Effector memory CD4-positive, alpha-beta T cell (primary cell): ENCODE data around the gene VWA8.

Source experiments
- DNase-seq, 3 donors: peaks; one replicate each; pipeline ENCODE4 v3.0.0-alpha.2; 2020
- H3K27ac ChIP-seq: 2 replicates; pipeline ENCODE4 v1.7.0; 2013; ENCODE audit warnings: mild to moderate bottlenecking, low read length, moderate library complexity; ENCODE audit not compliant: insufficient read depth, poor library complexity, severe bottlenecking
- H3K27me3 ChIP-seq: replicated peaks from 2 replicates; pipeline ENCODE4 v1.7.0; 2013; ENCODE audit warnings: mild to moderate bottlenecking, low read length; ENCODE audit not compliant: insufficient read depth, control insufficient read depth, poor library complexity, severe bottlenecking
- H3K36me3 ChIP-seq: 2 replicates; pipeline ENCODE4 v1.7.0; 2013; ENCODE audit warnings: mild to moderate bottlenecking, low read length, moderate library complexity; ENCODE audit not compliant: control insufficient read depth, insufficient read depth
- H3K4me1 ChIP-seq: 2 replicates; pipeline ENCODE4 v1.7.0; 2013; ENCODE audit warnings: low read length, mild to moderate bottlenecking; ENCODE audit not compliant: control insufficient read depth, insufficient read depth, poor library complexity, severe bottlenecking
- H3K4me3 ChIP-seq: 2 replicates; pipeline ENCODE4 v1.7.0; 2013; ENCODE audit warnings: low read length, low read depth, mild to moderate bottlenecking; ENCODE audit not compliant: insufficient read depth, poor library complexity, severe bottlenecking
- H3K9me3 ChIP-seq: 2 replicates; pipeline ENCODE4 v1.7.0; 2013; ENCODE audit warnings: mild to moderate bottlenecking, low read length, moderate library complexity; ENCODE audit not compliant: control insufficient read depth

VWA8 gene

GRCh38 chr13:41766439-41766838 is 194.5 kb downstream of the VWA8 start:
- no peaks in the 10 kb centered on the region for H3K27me3 ChIP-seq
- peaks cover 8% of the 10 kb centered on the region for H3K36me3 ChIP-seq
- DNase-seq = no peak

GRCh38 chr13:41765813-41766212 is 195.1 kb downstream of the VWA8 start:
- Histone ChIP-seq H3K27me3 (no peaks in the 10 kb centered on the region), H3K27ac (no peak overlapping the region)

More at GRCh38 chr13:41766439-41766838, 194.5 kb downstream of the VWA8 start:
- Histone ChIP-seq H3K27ac (no peak overlapping the region), H3K4me1 (no peaks in the 10 kb centered on the region), H3K9me3 (no peaks in the 10 kb centered on the region), H3K4me3 (no peak overlapping the region)

GRCh38 chr13:41765020-41765419 is 195.9 kb downstream of the VWA8 start:
- Histone ChIP-seq H3K27me3 (no peaks in the 10 kb centered on the region), H3K36me3 (peaks cover 13% of the 10 kb centered on the region), H3K27ac (no peak overlapping the region), H3K4me3 (no peak overlapping the region), H3K4me1 (no peaks in the 10 kb centered on the region), H3K9me3 (no peaks in the 10 kb centered on the region)
- DNase-seq = no peak

More at GRCh38 chr13:41765813-41766212, 195.1 kb downstream of the VWA8 start:
- Histone ChIP-seq H3K9me3 (no peaks in the 10 kb centered on the region), H3K4me1 (no peaks in the 10 kb centered on the region), H3K4me3 (no peak overlapping the region), H3K36me3 (peaks cover 8% of the 10 kb centered on the region)
- DNase-seq = no peak

DNA sequence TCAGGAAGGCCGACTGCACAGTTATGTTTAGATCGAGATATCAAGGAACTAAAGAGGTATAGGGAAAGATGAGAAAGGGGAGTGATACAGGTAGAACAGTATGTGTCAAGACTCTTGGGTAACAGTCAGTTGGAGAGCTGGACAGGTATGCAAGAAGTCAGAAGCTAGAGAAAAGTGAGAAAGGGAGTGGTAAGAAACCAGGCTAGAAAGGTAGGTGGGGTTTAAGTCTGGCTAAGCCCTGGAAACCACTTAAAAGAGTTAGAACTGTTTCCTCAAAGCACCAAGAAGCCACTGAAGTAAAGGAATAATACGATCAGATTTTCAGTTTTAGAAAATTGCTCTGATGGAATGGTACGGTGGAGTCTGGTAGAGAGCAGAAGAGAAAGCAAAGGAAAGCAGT is 196.4 kb downstream of the VWA8 start:
- Histone ChIP-seq H3K4me3 (no peak overlapping the region), H3K27me3 (no peaks in the 10 kb centered on the region), H3K9me3 (no peaks in the 10 kb centered on the region), H3K36me3 (peaks cover 13% of the 10 kb centered on the region), H3K4me1 (no peaks in the 10 kb centered on the region), H3K27ac (no peak overlapping the region)
- no peak for DNase-seq

DNA sequence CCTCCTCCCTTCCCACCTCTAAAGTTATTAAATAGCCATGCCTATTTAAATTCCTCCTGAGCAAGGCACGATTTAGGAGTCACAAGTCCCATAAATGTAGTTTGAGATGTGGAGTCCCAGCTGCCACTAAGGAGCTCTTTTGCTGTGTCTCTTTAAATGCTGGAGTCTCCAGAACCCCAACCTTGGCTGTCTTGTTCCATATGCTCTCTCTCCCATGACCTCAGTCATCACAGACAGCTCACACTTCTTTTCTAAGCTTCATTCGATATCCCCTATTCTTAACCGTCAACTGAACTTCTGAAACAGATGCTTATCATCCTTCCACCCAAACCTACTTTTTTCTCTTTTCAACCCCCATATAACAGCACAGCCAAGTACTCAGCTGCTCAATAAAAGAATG is 197.1 kb downstream of the VWA8 start:
- no peak for DNase-seq

GRCh38 chr13:41762796-41763195 is 198.1 kb downstream of the VWA8 start:
- H3K4me1 ChIP-seq = no peaks in the 10 kb centered on the region
- no peaks in the 10 kb centered on the region for H3K27me3 ChIP-seq
- H3K36me3 ChIP-seq = peaks cover 13% of the 10 kb centered on the region
- H3K4me3 ChIP-seq = no peak overlapping the region
- DNase-seq = no peak
- H3K27ac ChIP-seq = no peak overlapping the region
- H3K9me3 ChIP-seq = no peaks in the 10 kb centered on the region

More for the DNA sequence above, 197.1 kb downstream of the VWA8 start:
- Histone ChIP-seq H3K36me3 (peaks cover 13% of the 10 kb centered on the region), H3K27me3 (no peaks in the 10 kb centered on the region), H3K4me3 (no peak overlapping the region), H3K27ac (no peak overlapping the region), H3K9me3 (no peaks in the 10 kb centered on the region), H3K4me1 (no peaks in the 10 kb centered on the region)

DNA sequence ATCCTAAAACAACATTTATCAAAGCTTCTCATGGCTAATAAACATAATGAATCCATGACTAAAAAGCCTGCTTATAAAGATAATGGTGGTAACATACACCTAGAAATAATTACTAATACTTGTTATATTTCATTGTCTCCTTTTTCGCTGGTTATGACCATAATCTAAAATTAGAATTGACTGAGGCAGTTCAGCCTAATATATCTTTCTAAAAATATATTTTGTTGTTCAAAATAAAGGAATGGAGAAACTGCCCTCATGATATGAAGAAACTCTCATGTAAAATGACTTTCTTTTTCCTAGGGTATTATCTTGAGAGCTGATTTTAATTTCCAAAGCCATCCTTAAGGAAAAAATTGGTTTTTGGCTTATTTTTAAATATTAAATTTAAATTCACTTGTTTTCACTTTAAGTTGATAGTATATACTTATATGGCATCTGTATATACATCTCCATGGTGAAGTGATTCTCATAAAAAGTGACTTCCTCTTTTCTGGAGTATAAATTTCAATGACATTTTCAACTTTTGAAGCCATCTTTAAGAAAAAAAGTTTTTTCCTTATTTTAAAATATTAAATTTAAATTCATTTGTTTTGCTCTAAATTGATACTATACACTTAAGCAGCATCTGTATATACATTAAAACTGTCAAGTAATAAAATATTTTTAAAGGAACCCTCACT is 204.6 kb downstream of the VWA8 start:
- H3K27ac ChIP-seq = no peak overlapping the region
- H3K27me3 ChIP-seq = no peaks in the 10 kb centered on the region
- no peaks in the 10 kb centered on the region for H3K4me1 ChIP-seq
- no peak for DNase-seq
- peaks cover 12% of the 10 kb centered on the region for H3K36me3 ChIP-seq
- H3K4me3 ChIP-seq = no peak overlapping the region
- H3K9me3 ChIP-seq = no peaks in the 10 kb centered on the region

DNA sequence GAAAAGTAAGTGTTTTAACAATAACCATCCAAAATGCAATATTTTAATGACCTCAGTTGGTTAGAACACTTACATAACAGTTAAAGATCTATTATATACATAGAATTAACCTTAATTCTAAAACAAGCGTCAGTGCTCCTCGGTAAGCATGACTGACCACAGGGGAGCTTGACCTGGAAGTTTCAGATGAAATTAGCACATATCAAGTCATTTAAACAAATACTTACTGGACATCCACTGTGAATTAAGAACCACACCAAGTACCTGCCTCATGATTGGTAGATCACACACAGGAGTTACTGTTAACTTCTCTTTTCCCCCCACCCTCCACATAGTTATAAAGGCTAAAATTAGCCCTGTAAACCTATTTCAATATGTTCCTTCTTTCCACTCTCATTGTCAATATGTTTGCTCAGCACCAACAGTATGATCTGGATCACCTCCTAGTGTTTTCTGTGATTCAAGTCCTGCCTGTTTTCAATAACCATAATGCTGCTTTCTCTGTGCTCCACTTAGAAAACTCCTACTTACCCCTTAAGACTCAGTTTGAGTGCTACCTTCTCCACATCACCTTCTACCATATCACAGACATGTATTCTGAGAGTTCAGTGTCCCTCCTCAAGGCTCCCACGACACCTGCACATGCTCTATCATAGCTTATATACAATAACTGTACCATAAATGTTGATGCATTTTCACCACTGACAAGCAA is 209.0 kb downstream of the VWA8 start:
- no peaks in the 10 kb centered on the region for H3K9me3 ChIP-seq
- no peak for DNase-seq
- H3K4me1 ChIP-seq = no peaks in the 10 kb centered on the region
- no peak overlapping the region for H3K4me3 ChIP-seq
- no peaks in the 10 kb centered on the region for H3K27me3 ChIP-seq
- no peak overlapping the region for H3K27ac ChIP-seq
- H3K36me3 ChIP-seq = peaks cover 7% of the 10 kb centered on the region

- no peak overlapping the region for H3K4me3 ChIP-seq
- H3K27me3 ChIP-seq = no peaks in the 10 kb centered on the region
- peaks cover 7% of the 10 kb centered on the region for H3K36me3 ChIP-seq
- DNase-seq = no peak
- H3K4me1 ChIP-seq = no peaks in the 10 kb centered on the region
- H3K27ac ChIP-seq = no peak overlapping the region
- H3K9me3 ChIP-seq = no peaks in the 10 kb centered on the region
Measured at GRCh38 chr13:41751277-41751676, 209.6 kb downstream of the VWA8 start.

DNA sequence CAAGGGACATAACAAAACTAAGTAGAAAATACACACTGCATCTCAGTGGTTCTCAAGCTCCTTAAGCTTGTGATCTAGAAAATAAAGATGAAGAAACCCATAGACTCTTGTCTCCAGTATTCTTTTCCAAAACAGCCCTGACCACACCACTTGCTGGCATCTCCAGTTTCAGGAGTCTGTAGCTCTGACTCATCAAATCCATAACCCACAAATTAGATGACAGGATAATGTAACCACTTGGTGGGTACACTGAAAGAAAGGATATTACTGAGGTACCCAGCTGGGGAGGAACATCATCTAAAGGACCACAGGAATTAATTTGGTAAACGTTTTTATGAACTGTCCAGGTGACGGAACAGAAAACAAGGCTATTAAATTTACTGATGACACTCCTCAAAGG is 214.7 kb downstream of the VWA8 start:
- Histone ChIP-seq H3K27ac (no peak overlapping the region), H3K36me3 (peaks cover under 1% of the 10 kb centered on the region), H3K27me3 (no peaks in the 10 kb centered on the region), H3K9me3 (no peaks in the 10 kb centered on the region), H3K4me1 (no peaks in the 10 kb centered on the region), H3K4me3 (no peak overlapping the region)
- DNase-seq = no peak
